HG03342 (cell line): ENCODE data around the gene SUB1.
A peak's percentile ranks its signal among the peaks of the same experiment; 100 is the strongest.
"Not testable (repeated sequence)": the region's sequence is repeated elsewhere in the genome, so short reads cannot be mapped to it uniquely, and the experiment has no call there.

Experiments
- ATAC-seq: cut with Tn5 transposase; IDR thresholded peaks from one replicate; pipeline ENCODE4 v1.9.1; 2021; ENCODE audit warnings: mild to moderate bottlenecking, moderate library complexity; ENCODE audit not compliant: unreplicated experiment

The SUB1 gene

DNA sequence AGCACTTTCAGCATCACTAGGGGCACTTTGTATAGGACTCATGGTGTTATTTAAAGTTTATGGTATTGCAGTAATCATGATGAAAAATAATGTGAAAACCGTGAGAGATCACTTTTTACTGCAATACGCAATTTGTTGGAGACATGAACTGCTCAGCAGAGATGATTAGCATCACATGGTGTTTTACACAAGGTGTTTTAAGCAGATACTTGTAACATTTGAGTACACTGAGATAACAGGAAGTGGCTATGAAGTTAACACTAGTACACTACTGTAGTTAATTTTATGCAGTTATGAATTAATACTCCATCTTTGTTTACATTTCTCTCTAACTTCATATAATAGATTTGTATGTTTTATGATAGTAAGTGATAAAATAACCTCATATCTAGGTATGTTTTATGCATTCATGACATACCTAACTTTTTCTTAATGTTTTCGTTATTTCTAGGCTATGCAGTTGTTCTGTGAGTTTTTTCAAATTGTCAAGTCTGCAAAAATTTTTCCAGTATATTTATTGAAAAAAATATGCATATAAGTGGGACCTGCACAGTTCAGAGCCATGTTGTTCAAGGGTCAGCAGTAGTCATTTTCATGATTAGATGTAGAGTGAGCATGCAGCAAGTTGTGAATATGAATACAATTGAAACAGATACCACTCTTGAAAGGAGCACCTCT is 13.0 kb downstream of the SUB1 start:
- no peak for ATAC-seq

DNA sequence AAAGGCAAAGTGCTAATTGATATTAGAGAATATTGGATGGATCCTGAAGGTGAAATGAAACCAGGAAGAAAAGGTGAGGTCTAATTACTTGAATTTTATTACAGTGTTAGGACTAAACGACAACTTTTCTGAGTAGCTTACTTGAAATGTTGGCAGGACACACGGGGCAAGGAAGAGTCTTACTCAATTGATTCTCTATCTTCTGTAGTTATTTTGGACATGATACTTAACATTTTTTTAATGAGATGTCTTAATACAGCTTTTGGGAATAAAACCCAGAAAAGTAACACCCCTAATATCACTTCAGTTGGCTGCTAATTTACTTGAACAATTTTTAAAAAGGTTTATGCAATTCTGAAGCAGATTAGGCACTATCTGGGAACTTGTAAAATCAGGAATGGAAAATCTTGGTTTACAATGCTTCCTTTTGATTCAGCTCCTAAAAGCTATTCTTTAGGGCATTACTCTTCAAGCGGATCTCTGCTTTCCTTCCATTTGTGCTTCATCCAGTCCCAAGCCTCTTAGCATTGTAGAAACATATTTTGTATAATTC is 13.7 kb downstream of the SUB1 start:
- no peak for ATAC-seq

DNA sequence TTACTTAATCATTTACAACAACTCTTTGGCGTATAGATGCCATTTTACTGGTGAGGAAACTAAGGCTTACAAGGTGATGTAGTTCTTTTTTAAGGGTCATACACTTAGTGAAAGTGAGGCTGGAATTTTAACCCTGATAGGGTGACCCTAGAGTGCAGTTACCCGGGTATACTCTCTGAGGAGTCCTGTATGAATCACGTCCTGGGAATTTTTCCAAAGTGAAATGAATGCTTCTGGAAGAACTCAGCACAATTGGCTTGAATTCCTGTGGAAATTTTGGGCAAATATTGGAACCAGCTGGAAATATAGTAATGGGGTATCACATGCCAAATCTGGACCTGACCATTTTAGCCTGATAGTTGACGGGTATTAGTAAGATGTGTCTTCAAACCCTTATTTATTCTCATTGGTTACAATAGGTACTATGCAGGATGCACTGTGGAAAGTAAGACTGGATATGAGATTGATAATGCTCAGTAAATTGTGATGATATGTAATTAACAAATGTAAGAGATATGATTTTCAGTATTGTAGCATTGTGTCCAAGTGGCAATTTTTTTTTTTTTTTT is 14.8 kb downstream of the SUB1 start:
- ATAC-seq = no peak

DNA sequence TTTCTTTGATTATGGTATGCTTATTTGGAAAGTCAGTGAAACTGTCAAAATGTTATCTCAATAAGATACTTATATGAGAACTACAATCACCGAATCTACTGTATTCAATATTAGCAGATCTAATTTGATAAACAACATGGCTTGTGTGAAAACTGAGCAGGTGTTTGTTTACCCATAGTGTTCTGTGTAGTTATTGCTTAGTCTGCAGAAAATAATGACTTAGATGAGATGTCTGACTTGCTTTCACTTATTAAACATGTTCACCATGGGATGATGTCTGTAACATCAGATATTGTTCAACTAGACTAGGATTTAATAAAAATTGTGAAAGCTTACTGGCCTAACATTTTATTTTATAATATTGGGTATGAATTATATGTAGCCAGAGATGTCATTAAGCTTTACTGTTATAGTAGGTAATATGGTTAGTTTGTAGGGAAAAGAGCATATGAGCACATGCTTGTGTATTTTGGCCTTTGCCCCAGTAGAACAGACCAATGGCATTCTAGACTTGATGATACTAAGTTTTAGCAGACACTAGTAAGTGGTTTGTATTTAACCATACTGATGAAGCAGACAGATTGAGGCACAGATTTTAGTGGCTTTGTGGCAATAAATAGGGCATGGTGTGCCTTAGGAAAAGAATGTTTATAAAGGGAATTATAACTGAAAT is 16.4 kb downstream of the SUB1 start:
- ATAC-seq = no peak

DNA sequence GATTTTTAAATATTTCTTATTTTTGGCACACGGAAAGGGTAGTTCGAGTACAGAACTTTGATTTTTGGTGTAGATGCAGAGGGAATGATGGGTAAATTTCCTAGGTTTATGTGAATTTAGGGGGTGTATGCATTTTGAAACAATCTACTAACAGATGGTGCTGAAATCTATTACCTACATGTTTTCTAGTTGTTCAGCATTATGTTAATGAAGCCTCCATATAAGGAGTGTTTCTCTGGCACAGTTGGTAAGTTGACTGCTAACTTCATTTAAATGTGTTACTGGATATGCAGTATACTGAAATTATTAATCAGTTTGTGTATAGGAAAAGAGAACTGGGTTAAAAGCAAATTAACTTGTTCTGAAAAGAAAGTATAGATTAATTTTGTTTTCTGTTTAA is 17.5 kb downstream of the SUB1 start:
- no peak for ATAC-seq

- ATAC-seq = no peak
Observed at GRCh38 chr5:32604800-32605765, 19.7 kb downstream of the SUB1 start.

GRCh38 chr5:32605766-32606152 is 20.4 kb downstream of the SUB1 start:
- ATAC-seq = no peak

DNA sequence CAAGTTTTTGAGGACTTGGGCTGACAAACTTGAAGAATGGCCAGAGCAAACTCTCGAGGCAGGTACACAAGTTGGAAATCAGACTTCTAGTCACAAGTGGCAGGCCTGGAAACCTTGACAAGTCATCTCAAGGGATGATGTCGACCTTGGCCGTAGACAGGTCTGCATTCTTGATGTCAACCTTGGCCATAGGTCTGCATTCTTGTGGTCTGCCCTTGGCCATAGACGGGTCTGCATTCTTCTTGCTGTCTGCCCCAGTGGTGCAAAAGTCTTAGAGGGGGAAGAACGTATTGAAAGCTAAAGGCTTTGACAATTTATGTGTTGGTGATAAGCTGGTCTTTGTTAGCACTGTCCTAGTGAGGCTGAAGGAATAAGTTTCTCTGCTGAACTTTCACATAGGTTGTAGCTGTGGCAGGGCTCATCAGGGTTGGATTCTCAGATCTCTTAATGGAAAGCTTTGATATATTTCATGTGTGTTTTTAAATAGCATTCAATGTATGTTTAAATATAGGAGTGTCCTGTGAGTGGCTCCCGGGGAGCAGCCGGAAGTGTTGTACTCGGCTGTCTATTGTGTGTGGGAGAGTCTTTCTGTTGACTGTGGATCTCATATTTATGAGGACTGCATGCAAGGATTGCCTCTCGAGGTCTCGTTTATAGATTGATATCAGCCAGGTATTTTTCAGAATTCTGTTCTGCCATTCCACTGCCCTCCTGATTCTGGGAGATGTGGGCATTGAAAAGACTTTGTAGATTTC is 27.0 kb downstream of the SUB1 start:
- ATAC-seq = no peak

DNA sequence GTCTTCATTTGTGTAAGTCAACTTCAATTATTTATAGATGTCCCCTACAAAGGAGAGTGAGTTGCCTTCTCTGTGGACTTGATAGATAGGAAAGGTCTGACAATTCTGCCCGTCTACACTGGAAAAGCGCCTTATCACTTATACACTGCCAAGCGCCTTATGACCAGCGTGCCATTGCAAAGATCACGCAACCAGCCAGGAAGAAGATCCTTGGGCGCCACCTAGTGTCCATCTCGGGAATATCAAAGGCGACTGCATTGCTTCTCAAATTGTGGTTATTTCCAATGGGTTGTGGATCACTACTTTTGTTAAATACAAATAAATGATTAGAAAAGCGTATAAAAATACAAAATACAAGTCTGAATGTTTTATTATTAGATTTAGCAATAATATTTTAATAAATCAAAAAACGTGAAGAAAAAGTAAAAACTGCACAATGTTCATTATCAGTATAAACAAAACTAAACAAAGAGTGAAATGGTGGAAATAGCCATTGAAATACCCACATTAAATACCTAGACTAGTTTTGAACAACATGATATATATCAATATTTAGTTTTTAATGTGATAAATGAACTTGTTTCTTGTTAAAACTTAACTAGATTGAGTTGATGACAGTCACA is 27.8 kb downstream of the SUB1 start:
- ATAC-seq = peak; percentile 82

GRCh38 chr5:32615236-32615635 is 29.9 kb downstream of the SUB1 start:
- no peak for ATAC-seq

DNA sequence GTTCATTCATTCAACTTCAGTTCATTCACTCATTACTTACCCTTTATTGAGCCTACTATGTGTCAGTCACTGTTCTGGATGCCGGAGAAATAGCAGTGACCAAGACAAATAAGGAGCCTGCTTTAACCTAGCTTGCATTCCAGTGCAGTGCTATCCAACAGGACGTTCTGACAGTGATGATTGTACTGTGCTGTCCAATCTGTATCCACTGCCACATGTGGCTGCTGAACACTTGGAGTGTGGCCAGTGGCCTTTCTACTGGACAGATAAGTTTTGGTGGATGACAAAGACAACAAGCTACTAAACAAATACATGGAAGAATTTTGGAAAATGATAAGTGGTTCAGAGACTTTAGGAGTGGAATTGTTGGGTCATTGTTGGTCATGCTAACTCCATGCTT is 33.6 kb downstream of the SUB1 start:
- ATAC-seq = no peak

GRCh38 chr5:32621256-32621655 is 35.9 kb downstream of the SUB1 start:
- ATAC-seq = no peak

GRCh38 chr5:32625106-32625505 is 39.7 kb downstream of the SUB1 start:
- ATAC-seq = no peak

- ATAC-seq = no peak
Observed at GRCh38 chr5:32625547-32625946, 40.2 kb downstream of the SUB1 start.

DNA sequence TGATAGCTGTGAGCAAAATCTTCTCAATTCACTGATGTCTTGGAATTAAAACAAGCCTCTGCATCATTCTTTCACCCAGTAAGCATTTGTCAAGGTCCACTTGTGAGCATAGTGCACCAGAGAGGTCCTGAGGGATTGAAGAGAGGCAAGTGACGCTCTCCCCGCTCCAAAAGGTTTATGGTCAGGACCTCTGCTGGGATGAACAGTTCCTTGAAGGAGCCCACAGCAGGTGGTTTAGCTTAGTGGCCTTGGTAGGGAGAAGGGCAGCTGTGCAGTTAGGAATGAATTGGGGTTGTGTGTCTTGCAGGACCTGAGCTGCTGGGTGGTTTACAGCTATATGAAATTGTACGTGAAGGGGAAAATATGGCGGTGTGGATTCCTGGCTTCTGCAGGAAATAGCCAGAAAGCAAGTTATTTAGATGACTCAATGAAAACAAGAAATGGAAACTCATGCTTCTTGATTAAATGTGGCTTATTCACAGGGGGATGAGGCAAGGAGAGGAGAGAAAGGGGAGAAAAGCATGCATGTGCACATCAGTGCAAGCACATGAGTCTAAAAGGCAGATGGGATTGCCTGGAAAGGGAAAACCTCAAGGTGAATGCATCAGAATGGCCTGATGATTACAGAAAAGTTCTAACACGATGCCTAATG is 42.0 kb downstream of the SUB1 start:
- ATAC-seq = no peak

DNA sequence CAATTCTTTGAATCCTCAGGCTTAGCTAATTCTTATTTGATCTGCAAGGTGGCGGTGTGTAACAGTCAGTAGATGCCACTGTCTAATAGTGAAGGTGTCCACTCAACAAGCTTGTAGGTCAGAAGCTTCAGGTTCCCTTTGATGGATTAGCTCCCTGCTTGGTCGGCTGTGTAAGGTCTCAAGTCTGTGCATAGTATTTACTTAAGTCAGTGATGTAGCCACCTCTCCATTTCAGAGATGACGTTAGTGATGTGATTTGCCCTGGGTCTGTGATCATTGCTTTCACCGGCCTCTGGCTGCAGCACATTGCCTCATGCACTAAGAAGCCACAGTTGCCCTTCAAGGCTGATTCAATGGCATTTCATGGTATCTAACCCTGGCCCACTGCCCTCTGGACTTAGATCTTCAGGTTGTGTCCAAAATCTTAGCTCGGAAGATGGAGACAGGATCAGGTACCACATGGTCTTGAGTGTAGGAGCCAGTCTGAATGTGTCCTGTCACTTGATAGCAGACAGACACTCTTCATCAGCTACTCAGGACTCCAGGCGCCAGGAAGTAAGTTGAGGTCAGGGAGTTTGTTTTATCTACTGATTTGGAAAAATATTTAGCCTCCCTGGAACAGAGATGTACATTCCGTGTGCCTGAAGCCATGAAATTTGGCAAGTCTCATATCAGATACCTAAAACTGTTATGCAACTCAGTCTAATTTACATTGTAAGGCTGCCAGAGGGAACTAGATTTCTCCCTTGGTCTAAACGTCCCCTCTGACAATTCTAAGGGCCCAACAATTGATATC is 42.9 kb downstream of the SUB1 start:
- ATAC-seq = no peak

- ATAC-seq = no peak
Observed at GRCh38 chr5:32630867-32631491, 45.6 kb downstream of the SUB1 start.

GRCh38 chr5:32633017-32633416 is 47.7 kb downstream of the SUB1 start:
- ATAC-seq = not testable (repeated sequence)
